ENCODE data around the gene GRIP1. TPM values are rescaled to one million over a fixed set of nuclear protein-coding genes. Genes with fewer than 3 reads are reported as not detected.
"Not testable (repeated sequence)": the region's sequence is repeated elsewhere in the genome, so short reads cannot be mapped to it uniquely, and the experiment has no call there.

GRIP1 gene
- total RNA-seq, 2 donors from 2014 or later: 0.19 to 0.86 TPM

- no peaks in the 10 kb centered on the region for H3K9me3 Mint-ChIP-seq
- peak overlapping the region; percentile 99 for H3K27ac Mint-ChIP-seq
- no peak for ATAC-seq (replicated peaks)
- H3K4me1 Mint-ChIP-seq: peaks cover 36% of the 10 kb centered on the region
- no peaks in the 10 kb centered on the region for H3K27me3 Mint-ChIP-seq
- peak overlapping the region; percentile 99 for H3K4me3 Mint-ChIP-seq
- H3K36me3 Mint-ChIP-seq (ENCODE audit: low read depth): peaks cover 72% of the 10 kb centered on the region
These were observed 374.5 kb downstream of the GRIP1 start for GRCh38 chr12:66304296-66304900.

- Mint-ChIP-seq H3K27ac (peak overlapping the region; percentile 99), H3K4me1 (peaks cover 31% of the 10 kb centered on the region), H3K36me3 (ENCODE audit: low read depth) (peaks cover 62% of the 10 kb centered on the region), H3K4me3 (peak overlapping the region; percentile 99)
- not testable (repeated sequence) for H3K27me3 Mint-ChIP-seq, H3K9me3 Mint-ChIP-seq
- peak; percentile 73 for ATAC-seq (replicated peaks)
These were observed 375.5 kb downstream of the GRIP1 start for GRCh38 chr12:66303316-66303804.

GRCh38 chr12:66302827-66303169 lies 376.1 kb downstream of the GRIP1 start:
- H3K4me3 Mint-ChIP-seq: peak overlapping the region; percentile 99
- H3K27me3 Mint-ChIP-seq: no peaks in the 10 kb centered on the region
- H3K4me1 Mint-ChIP-seq: peaks cover 27% of the 10 kb centered on the region
- no peaks in the 10 kb centered on the region for H3K9me3 Mint-ChIP-seq
- H3K27ac Mint-ChIP-seq: peak overlapping the region; percentile 99
- ATAC-seq (replicated peaks): no peak
- peaks cover 56% of the 10 kb centered on the region for H3K36me3 Mint-ChIP-seq (ENCODE audit: low read depth)

- H3K36me3 Mint-ChIP-seq (ENCODE audit: low read depth): peaks cover 50% of the 10 kb centered on the region
- ATAC-seq (replicated peaks): peak; percentile 87
- peaks cover 33% of the 10 kb centered on the region for H3K4me1 Mint-ChIP-seq
- no peaks in the 10 kb centered on the region for H3K9me3 Mint-ChIP-seq
- H3K4me3 Mint-ChIP-seq: peak within 1 kb of the TSS; percentile 99
- peak within 1 kb of the TSS; percentile 99 for H3K27ac Mint-ChIP-seq
- no peaks in the 10 kb centered on the region for H3K27me3 Mint-ChIP-seq
These were observed 376.7 kb downstream of the GRIP1 start, which contains the start of gene HELB for GRCh38 chr12:66301944-66302826. Gene HELB (plus strand): TSS chr12:66302493. CDS start chr12:66302604, 111 bp downstream.

GRCh38 chr12:66297923-66298322 lies 381.0 kb downstream of the GRIP1 start:
- Mint-ChIP-seq H3K4me1 (peaks cover 18% of the 10 kb centered on the region), H3K9me3 (no peaks in the 10 kb centered on the region), H3K27ac (no peak overlapping the region), H3K4me3 (no peak overlapping the region), H3K27me3 (no peaks in the 10 kb centered on the region), H3K36me3 (ENCODE audit: low read depth) (peaks cover 7% of the 10 kb centered on the region)
- no peak for ATAC-seq (replicated peaks)
